HG02943 (cell line): ENCODE results near the gene ZNF598.
"Not testable (repeated sequence)": the region's sequence is repeated elsewhere in the genome, so short reads cannot be mapped to it uniquely, and the experiment has no call there.

Source experiments
- ATAC-seq: cut with Tn5 transposase; IDR thresholded peaks from one replicate; pipeline ENCODE4 v1.9.1; 2021; ENCODE audit warnings: mild to moderate bottlenecking, low read depth, moderate library complexity; ENCODE audit not compliant: unreplicated experiment

ZNF598 gene

DNA sequence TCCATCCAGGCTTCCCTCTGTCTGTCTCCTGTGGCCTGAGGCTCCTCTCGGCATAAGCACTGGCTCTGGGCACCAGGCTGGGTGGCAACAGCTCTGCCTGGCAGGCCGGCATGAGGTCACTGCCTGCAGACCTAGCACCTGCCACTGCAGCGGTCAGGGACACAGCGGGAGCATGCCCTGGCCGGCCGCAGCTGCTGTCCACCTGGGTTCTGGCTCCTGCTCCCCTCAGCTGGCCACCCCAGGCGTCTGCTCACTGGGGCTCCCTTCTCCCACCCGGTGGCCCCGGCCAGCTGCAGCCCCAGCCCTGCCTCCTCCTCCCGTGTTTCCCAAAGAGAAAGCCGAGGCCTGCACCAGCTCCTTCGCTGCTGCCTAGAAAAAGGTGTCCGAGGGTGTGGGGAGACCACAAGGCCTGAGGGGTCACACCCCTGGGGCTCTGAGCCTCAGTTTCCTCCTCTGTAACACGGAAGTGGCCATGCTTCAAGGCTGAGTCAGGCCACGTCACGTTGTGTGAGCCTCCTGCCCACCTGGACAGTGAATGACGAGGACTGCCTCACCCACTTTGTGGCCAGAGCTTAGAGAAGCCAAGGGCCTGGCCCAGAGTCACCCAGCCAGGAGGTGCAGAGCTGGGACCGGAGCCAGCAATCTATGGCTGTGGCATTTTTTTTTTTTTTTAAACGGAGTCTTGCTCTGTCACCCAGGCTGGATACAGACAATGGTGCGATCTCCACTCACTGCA is 31.3 kb upstream of the ZNF598 start:
- ATAC-seq: no peak

DNA sequence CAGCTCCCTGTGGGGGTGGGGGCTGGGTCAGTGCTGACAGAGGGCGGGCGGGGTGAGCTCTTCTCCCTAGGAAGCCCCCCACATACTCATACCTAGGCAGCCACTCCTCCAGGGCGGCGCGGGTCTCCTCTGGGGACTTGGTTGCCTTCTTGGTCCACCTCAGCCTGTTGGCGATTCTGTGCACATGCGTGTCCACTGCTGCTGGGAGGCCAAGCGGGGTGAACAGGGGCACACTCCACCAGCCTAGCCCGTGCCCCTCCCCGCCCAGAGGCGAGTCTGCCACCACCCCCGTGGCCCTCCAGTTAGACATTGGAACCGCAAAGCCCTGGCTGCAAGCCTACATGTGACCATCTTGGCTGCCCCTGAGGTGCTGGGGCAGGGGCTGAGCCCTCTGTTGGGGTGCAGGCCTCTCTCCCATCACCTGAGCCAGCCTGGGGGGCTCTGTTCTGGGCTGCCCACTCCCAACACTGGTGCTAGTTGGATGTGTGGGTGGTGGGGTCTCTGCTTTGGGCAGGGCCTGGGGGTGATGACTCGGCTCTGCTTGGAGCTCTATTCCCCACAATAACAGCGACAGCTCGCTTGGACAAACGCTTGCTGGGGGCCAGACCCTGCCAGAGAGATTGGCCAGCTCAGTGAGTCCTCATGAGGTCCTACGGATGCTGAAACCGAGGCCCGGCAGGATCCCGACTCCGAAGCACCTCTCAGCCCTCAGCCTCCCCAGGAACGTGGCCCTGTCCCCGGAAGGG is 30.6 kb upstream of the ZNF598 start:
- no peak for ATAC-seq

DNA sequence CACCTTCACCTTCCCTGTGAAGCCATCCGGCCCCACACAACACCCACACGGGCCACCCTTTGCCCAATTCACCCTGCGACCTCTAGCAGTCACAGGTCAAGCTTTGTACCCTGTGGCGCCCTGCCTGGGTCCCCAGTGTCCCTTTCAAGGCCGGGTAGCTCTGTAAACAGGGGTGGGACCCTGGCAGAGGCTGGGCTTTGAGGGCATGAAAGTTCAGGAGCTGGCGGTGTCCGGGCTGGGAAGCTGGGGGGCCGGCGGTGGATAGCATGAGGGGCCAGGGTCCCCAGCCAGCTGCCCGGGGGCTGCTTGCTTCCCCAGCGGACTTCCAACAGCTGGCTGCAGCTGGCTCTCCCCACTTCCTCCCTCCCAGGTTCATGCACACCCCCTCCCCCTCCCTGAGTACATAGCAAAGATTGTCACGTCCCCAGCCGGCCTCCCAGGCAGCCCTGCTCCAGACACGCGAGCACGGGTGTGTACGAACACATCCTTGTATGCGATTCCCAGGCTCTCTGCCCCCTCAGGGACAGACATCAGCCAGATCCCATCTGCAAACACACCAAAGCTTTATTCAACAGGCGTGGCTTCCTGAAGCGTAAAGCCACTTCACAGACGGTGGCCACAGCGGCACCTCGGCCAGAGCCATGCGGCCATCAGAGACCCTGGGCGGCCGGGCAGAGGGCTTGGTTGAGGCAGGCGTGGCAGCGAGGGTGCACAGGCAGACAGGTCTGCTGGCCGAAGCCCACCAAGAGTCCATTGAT is 29.8 kb upstream of the ZNF598 start:
- ATAC-seq: no peak

DNA sequence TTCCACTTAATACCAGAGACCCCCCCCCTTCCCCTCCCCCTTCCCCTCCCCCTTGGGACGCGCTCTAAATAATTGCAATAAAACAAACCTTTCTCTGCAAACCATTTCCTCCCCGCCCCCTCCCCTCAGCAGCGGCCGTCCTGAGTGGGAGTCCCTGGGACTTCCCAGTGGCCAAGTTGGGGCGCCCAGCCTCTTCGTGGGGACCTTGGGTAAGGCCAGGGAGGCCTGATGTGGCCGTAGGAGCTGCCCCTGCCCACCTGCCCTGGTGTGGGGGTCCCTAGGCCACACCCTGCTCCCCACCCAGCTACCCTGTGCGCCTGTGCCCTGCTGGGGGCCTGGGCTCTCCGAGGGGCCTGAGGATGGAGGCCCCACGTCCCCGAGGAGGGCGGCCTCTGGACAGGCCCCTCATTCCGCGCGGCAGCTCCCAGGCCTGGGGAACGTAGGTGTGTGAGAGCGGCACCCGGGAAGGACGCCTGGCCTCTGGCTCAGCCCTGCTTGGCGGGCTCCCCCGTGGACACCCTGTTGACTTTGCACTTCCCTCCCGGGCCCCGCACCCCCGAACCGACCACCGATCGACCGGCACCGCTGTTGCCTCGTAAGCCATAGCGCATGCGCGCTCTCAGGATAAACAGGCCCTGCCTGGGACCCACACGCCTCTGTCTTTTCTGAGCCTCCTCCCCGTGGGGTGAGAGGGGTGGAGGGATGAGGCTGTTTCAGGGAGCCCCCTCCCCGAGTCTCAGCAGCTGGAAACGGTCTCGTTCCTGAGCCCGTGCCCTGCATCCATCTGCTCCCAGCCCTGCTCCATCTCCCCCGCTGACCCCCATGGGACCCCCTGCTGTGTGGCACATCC is 29.0 kb upstream of the ZNF598 start:
- no peak for ATAC-seq

DNA sequence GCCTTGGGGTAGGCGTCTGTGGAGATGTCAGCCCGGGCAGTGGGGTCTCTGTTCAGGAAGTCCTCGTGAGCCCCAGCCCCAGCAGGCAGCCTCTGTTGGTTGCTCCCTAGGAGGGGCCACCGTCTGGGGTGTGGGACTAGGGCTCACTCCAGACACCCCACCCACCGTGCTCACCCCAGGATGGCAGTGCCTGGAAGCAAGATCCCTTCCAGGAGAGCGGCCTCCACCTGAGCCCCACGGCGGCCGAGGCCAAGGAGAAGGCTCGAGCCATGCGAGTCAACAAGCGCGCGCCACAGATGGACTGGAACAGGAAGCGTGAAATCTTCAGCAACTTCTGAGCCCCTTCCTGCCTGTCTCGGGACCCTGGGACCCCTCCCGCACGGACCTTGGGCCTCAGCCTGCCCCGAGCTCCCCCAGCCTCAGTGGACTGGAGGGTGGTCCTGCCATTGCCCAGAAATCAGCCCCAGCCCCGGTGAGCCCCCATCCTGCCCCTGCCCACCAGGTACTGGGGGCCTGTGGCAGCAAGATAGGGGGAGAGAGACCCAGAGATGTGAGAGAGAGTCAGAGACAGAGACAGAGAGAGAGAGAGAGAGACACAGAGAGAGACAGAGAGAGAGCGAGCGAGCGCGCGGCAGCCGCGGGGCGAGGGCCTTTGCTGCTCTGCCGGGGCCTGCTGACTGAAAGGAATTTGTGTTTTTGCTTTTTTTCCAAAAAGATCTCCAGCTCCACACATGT is 28.2 kb upstream of the ZNF598 start:
- no peak for ATAC-seq

DNA sequence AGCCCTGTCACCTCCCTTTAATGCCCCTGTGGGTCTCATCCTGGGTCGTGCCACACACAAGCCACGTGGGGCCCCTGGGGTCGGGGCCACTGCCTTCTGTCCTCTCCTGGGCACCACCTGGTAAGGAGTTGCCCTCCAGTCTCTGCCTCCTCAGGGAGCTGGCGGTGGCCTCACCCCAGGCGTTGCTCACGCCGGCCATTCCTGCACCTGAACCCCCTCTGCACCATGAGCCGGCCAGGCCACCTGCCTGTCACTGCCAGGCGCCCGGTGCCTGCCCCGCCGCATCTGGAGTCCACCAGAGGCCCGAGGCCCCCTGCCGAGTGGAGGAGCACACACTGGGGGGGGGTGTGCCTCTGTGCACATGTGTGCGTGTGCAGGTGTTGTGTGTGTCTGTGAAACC is 27.5 kb upstream of the ZNF598 start:
- ATAC-seq: no peak

DNA sequence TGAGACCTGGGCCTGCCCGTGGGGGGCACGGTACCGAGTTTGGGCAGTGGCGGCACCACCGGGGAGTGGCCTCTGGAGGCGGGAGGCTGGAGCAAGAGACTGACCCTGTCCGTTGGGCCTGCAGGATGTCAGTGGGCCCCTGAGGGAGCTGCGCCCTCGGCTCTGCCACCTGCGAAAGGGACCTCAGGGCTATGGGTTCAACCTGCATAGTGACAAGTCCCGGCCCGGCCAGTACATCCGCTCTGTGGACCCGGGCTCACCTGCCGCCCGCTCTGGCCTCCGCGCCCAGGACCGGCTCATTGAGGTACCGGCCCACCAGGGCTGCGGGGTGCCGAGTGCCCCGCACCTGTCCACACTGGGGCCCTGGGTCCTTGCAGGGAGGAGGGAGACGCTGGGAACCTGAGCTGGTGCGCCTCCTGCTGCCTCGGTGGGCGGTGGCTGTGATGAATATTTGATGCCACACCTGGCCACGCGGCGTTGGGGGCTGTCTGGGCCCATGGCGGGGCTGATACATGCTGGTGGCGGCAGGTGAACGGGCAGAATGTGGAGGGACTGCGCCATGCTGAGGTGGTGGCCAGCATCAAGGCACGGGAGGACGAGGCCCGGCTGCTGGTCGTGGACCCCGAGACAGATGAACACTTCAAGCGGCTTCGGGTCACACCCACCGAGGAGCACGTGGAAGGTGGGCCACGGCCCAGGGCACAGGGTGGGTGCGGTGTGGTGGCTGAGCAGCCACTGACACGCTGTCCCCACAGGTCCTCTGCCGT is 26.8 kb upstream of the ZNF598 start:
- ATAC-seq: no peak

DNA sequence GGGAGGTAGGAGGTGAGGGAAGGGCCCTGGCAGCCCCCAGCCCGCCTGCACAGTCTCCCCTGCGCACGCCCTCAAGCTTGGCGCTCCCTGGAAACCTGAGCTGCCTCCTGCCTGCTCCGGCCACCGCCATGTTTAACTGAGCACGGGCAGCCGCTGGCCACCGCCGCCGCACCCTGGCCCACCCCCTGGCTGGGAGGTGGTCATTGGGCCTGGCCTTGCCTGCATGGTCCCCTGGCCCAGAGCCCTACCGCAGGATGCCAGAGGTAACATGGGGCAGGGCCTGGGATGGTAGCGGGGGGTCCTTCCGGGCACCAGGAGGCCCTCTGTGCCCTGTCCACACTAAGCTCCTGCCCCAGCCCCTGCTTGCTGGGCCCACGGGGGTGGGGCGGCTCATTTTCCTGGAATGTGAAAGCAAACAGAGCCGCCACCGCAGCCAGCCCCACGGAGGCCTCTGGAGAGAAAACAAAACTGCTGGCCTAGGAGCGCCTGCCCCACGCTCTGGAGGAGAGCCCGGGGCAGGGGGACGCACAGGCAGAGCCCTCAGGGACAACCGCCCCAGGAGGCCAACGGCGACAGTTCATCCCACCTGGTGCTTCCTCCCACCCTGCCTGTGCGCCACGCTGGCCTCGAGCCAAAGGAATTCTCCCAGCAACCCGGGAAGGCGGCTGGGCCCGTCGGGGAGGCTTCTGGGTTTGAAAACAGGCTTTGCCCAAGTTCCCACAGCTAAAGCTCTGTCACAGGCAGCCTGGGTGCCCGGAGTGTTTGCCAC is 26.0 kb upstream of the ZNF598 start:
- no peak for ATAC-seq

DNA sequence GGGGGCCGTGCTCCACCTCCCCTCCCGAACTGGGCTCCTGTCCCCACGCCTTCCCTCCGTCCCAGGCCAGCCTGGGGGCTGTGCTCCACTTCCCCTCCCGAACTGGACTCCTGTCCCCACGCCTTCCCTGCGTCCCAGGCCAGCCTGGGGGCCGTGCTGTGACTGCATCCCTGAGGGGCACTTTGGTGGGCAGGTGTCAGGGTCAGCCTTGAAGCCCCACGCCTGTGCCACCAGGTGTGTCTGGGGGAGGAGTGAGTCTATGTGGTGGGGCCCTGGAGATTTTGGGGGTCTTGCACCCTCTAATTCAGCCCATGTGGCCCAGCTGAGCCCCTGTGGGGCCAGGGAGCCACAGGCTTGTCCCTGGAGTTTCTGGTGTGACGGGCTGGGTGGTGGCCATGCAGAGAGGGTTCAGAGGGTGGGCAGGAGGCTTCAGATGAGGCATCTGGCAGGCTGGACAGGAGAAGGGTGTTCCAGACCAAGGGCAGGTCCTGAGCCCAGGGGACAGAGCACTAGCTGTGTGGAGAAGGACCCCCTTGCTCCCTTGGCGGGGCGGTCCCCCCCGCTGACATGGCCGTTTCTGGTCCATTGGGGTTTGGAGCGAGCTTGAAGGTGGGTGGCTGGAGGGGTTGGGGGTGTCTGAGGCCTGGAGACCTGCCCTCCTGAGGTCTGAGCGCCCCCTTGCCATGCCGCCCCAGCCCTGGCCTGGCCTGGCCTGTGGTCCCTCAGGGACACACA is 25.2 kb upstream of the ZNF598 start:
- ATAC-seq: no peak

DNA sequence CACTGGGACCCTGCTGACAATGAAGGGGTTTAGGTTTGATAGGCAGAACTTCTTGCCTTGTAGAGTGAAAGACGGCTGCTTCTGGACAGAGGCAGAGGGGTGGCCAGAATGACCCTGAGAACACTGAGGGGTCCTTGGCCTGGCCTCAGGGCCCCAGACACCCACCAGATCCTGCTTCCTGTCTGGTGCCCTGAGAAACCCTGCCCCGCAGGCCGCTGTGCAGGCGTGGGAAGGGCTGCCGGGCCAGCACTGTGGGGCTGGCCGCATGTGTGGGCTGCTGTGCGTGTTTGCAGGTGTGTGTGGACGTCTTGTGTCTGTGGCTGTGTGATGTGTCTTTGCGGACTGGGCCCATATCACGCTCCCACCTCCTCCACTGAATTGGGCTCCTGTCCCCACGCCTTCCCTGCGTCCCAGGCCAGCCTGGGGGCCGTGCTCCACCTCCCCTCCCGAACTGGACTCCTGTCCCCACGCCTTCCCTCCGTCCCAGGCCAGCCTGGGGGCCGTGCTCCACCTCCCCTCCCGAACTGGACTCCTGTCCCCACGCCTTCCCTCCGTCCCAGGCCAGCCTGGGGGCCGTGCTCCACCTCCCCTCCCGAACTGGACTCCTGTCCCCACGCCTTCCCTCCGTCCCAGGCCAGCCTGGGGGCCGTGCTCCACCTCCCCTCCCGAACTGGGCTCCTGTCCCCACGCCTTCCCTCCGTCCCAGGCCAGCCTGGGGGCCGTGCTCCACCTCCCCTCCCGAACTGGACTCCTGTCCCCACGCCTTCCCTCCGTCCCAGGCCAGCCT is 24.5 kb upstream of the ZNF598 start:
- not testable (repeated sequence) for ATAC-seq

DNA sequence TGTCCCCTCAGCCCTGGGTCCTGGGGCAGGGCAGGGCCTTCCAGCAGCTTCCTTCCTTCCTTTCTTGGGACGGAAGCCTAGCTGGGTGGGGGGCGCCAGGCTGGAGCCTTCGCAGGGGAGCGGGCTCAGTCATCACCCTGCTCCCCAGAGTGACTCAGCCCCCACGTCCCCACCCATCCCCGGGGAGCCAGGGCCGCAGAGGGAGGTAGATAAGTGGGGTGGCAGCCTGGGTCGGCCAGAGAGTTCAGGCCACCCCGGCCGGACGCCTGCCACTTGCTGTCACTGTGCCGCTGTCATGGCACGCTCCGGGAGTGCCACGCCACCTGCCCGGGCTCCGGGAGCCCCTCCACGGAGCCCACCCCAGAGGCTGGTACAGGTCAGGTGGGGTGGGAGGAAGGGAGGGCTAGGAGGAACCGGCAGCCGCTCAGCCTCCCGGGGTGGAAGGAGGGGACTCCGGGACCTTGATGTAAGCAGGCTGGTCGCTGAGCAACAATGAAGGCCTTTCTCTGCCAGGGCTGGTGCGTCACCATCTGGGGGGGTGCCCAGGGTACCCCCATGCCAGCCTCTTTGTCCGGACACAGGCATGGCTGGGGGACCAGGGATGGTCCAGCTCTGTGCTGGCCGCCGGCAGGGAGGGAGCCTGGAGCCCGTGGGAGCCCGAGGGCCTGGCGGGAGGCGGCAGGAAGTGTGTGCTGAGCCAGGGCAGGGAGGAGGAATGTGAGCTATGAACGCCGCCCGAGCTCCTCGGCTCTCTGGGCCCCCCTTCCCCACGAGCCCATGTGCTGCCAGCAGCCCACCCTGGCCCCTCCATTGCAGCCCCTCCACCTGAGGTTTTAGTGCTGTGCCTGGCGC is 23.7 kb upstream of the ZNF598 start:
- ATAC-seq: no peak

DNA sequence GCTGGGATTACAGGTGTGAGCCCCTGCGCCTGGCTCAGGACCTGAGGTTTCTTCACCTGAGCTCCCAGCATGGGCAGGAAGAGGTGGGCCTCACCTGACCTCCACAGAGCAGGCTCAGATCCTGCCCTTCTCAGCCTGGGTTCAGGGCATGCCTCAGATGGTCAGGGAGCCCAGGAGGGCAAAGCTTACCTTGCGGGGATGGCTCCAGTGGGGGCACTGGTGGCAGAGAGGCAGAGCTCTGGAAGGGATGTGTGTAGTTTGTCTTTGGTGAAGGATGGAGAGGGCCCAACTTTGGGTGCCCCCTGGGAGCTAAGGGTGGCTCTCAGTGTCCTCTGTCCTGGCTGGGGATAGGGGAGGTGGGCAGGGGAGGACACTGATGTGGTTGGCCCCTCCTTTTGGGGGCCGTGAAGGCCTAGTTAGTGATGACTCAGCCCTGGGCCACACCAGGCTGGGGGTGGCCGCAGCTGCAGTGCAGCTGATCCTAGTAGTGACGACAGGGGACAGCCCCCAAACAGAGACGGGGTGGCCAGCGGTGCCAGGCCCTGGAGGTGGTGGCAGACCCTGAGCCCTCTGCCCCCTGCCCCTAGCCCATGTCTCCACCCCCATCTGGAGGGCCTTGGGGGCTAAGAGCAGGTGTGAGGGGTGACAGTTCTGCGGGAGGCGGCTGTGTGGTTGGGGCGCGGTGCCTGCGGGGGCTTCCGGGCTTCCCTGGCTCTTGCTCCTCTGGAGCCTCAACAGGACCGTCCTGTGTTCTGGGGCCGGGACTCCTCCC is 22.9 kb upstream of the ZNF598 start:
- ATAC-seq: no peak

DNA sequence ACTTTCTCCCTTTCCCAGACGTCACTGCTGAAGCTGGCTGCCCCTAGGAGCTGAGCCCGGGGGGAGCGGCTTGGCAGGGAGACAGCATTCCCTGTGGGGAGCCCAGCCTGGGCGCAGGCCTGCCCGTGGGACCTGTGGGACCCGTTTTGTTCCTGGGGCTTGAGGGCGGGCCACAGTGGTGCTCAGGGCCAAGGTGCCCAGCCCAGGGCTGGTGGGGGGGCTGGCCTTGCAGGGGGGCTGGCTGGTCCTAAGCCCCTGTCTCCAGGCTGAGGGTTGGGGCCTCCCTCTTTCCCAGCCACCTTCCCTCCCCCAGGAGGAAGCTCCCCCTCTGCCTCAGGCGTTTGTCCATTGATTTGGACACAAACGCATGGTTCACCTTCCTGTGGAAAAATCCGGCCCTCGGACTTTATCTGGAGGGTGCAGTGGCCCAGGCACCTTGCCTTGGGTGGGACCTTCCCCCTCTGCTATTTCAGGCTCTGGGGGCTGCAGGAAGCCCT is 21.5 kb upstream of the ZNF598 start:
- ATAC-seq: no peak

DNA sequence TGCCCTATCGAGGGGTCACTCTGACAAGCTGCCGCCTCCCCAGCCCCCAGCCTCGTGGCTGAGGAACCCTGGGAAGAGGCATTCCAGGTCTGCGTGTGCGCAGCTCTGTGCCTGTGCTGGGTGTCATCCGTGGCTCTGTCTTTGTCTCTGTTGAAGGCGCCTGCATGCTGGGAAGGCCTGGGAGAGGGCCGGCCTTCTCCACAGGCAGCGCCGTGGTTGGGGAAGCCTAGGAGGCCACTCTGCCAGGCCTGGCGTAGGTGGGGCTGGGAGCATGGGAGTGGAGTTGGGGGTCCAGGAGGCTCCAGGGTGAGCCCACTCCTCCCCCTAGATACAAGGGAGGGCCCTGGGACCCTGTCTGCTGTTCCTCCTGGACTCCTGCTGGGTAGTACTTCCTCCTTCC is 20.4 kb upstream of the ZNF598 start:
- ATAC-seq: no peak

DNA sequence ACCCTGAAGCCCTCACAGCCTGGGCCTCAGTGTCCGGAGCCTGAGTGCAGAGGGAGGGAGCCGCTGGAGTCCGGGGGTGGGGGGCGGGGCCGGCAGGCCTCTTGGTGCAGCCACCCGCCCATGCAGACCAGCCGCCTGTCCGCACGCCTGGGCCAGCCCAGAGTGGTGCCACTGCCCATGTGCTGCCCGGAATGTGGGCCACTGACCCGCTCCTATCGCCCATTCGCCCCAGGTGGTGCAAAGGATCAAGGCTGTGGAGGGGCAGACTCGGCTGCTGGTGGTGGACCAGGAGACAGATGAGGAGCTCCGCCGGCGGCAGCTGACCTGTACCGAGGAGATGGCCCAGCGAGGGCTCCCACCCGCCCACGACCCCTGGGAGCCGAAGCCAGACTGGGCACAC is 19.7 kb upstream of the ZNF598 start:
- no peak for ATAC-seq
